ENCODE data around the gene PAPSS2.

The PAPSS2 gene

DNA sequence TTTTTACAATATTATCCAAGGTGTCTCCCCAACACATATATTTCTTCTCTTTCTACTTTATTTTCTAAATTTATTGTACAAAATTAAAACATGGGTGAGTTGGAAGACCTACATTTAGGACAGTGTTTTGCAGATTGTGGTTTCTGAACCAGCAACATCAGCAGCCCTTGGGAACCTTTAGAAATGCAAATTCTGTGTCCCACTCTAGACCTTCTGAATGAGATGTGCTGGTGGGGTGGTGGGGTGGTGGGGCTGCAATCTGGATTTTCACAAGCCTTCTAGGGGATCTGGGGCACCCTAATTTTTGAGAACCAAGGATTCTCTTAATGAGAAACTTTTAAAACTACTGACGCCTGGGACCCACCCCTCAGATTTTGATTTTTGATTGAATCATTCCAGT is 7.4 kb upstream of the PAPSS2 start:
- CTCF ChIA-PET = no interaction called here
- Mint-ChIP-seq H3K9me3 (no peaks in the 10 kb centered on the region), H3K27ac (no peak overlapping the region)

DNA sequence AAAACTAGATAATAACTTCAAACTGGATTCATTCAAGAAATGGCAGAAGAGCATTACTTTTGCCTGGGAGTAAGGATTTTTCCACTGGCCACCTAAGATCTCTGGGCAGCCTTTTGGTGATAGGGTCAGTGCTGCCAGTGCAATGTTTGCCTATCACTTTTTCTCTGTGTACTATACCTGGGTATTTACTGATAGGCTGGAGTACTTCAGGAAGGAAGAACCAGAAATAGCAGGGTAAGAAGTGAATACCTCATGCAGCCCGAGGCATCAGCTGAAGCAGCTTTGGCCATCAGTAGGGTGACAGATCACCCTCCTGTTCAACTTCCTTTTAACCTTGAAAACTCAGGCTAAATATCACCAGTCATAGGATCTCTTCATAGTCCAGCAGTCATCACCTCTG is 5.5 kb upstream of the PAPSS2 start:
- Mint-ChIP-seq H3K27ac (no peak overlapping the region), H3K36me3 (no peaks in the 10 kb centered on the region), H3K9me3 (no peaks in the 10 kb centered on the region), H3K4me1 (peaks cover 2% of the 10 kb centered on the region), H3K27me3 (peaks cover 19% of the 10 kb centered on the region), H3K4me3 (no peak overlapping the region)
- DNase-seq = no peak
- CTCF ChIA-PET = no interaction called here

More for the DNA sequence above, 7.4 kb upstream of the PAPSS2 start:
- Mint-ChIP-seq H3K36me3 (no peaks in the 10 kb centered on the region), H3K4me3 (no peak overlapping the region), H3K4me1 (no peaks in the 10 kb centered on the region), H3K27me3 (peaks cover 5% of the 10 kb centered on the region)
- DNase-seq = no peak

DNA sequence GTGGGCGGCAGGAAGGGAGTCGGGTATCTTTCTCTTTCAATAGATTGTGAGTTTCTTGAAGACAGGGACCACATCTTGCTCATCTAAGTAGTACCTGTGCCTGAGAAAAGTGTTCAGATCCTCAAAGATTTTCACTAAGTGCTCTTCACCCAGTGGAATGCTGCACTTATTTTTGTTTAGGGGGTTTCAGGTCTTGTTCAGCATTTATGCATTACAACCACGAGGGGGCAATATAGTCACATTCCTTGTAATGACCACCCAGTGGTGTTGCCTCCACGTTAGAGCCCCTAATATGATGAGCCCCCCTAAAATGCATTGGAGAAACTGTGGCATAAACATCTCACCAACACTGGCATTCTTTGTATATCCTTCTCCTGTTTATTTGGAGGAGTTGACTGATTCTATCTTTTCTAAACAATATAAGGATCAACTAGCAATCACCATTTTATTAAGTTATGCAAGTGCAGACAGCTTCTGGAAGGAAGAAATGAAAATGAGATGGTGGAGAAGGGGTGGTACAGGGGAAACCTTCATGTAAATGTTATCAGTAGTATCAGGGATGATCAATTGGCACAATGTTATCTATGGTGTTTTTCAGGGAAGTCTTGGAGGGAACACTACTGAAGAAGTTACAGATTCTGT is 3.1 kb upstream of the PAPSS2 start:
- H3K4me3 Mint-ChIP-seq = no peak overlapping the region
- H3K36me3 Mint-ChIP-seq = no peaks in the 10 kb centered on the region
- peaks cover 42% of the 10 kb centered on the region for H3K27me3 Mint-ChIP-seq
- CTCF ChIA-PET = interaction anchor here (0.7 to 1.5 kb wide), 2 partner anchors 115 to 174 kb away, joined by 3 to 4 read pairs; no protein-coding TSS in a partner anchor
- H3K9me3 Mint-ChIP-seq = no peaks in the 10 kb centered on the region
- peaks cover 13% of the 10 kb centered on the region for H3K4me1 Mint-ChIP-seq
- H3K27ac Mint-ChIP-seq = no peak overlapping the region
- DNase-seq = no peak

DNA sequence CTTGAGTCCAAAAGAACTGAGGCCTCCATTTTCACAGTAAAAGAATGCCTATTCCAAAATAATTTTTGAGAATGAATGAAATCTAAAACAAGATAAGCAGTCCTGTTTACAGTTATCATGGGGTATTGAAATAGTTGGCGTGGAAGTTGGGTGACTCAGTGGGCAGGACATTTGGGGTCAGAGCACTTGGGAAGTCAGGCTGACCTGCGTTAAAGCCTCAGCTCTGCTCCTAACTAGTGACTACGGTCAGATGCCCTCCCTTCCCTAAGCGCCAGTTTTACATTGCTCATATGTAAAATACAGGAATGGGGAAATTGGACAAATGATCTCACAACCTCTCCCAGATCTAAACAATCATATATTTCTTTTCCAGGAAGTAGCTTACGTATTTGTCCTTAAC is 2.3 kb upstream of the PAPSS2 start:
- no peak overlapping the region for H3K27ac Mint-ChIP-seq
- H3K4me1 Mint-ChIP-seq = peaks cover 13% of the 10 kb centered on the region
- H3K27me3 Mint-ChIP-seq = peaks cover 48% of the 10 kb centered on the region
- DNase-seq = no peak
- no peaks in the 10 kb centered on the region for H3K36me3 Mint-ChIP-seq
- CTCF ChIA-PET = interaction anchor here (1.1 to 2.1 kb wide), 4 partner anchors 12 to 118 kb away, joined by 3 to 8 read pairs (median 4); no protein-coding TSS in a partner anchor
- H3K4me3 Mint-ChIP-seq = no peak overlapping the region
- no peaks in the 10 kb centered on the region for H3K9me3 Mint-ChIP-seq

DNA sequence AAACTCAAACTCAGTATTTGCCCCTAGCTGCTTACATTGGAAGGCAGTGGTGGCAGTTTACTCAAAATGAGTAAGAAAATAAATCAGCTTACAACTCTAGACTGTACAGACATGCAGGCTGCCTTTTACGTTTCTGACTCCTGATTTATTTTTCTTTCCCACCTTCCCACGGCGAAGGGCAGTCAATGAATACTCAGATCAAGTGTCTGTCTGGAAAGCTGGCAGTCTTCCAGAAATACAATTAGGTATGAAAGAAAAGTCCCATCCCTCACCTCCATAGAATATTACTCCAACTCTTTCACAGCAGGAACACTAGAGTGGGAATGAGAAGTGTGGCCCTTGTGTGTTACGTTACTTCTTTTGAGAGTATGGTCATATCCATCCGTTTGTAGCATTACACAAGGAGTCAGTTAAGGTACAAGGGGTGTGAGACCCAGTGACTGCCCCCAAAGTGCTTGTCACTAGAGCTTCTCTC is 1.3 kb upstream of the PAPSS2 start:
- DNase-seq = no peak
- Mint-ChIP-seq H3K36me3 (no peaks in the 10 kb centered on the region), H3K4me3 (no peak overlapping the region), H3K27me3 (peaks cover 58% of the 10 kb centered on the region), H3K27ac (no peak overlapping the region), H3K4me1 (peaks cover 13% of the 10 kb centered on the region), H3K9me3 (no peaks in the 10 kb centered on the region)
- CTCF ChIA-PET = interaction anchor here (1.4 to 2.1 kb wide), 3 partner anchors 13 to 117 kb away, joined by 3 to 8 read pairs (median 4); no protein-coding TSS in a partner anchor

DNA sequence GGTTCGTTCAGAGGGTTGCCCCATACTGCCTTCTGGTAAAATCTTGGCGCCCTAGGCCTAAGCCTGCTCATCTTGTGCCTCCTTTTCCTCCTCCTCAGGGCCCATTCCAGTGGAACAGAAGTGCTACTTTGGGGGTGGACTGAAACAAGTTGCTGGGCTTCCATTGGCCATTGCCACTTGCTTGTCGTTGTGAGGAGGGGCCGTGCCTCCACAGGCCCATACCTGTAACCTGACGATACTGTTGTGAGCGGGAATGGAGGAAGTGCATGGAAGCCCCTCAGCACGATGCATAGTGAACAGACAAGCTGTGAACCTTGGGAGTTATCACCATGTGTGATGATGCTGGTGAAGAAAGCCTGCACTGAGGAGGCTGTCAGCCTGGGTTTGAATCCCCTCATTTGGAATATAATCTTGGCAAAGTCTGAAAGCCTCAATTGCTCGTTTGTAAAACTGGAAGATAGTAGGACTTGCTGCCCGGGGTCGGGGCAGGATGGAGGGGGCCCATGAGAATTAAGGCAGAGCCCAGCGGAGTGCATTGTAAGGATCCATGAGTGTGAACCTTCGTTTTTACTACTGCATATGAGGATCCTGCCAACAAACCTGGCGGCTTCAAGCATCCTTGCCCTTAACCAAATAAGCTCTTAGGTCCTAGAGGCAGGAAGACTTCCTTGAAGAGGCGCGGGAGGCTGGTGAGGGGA is 671 bp upstream of the PAPSS2 start:
- DNase-seq = no peak
- Mint-ChIP-seq H3K36me3 (no peaks in the 10 kb centered on the region), H3K4me1 (peaks cover 13% of the 10 kb centered on the region), H3K27ac (no peak overlapping the region), H3K9me3 (no peaks in the 10 kb centered on the region), H3K27me3 (peaks cover 58% of the 10 kb centered on the region), H3K4me3 (peak overlapping the region; percentile 68)
- CTCF ChIA-PET = interaction anchor here (2.1 kb wide), 1 partner anchor 13 kb away, joined by 8 read pairs; no protein-coding TSS in a partner anchor

DNA sequence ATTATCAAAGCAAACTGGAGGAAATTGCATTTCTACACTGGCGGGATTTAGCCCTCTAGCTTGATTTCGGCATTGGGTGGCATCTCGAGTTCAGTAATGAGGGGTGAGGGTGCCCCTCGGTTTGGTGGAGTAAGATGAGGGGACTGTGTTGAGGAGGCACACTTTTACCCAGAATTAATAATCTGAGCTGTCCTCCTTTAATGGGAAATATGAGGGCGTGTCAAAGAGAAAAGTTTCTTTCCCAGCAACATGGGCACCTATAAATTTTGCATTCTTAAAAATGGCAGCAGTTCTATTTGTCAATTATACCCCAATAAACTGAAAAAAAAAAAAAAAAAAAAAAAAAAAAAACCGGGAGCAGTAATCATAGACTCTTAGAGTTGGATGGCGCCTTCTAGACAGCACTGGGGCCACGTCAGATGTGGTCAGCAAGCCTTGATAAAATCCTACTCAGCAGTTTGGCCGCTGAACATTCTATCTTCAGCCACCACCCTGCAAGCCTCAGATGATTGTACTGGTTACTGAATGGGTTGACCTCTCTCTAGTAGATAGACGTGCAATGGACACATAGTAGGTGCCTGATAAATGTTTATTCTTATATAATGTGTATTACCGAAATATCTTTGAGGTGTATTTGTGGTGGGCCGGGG is 931 bp downstream of the PAPSS2 start:
- DNase-seq = no peak
- peak overlapping the region; percentile 71 for H3K4me3 Mint-ChIP-seq
- no peaks in the 10 kb centered on the region for H3K9me3 Mint-ChIP-seq
- H3K27ac Mint-ChIP-seq = no peak overlapping the region
- CTCF ChIA-PET = interaction anchor here (1.2 kb wide), 1 partner anchor 158 kb away, joined by 3 read pairs; no protein-coding TSS in a partner anchor
- peaks cover 54% of the 10 kb centered on the region for H3K27me3 Mint-ChIP-seq
- peaks cover 13% of the 10 kb centered on the region for H3K4me1 Mint-ChIP-seq
- no peaks in the 10 kb centered on the region for H3K36me3 Mint-ChIP-seq

DNA sequence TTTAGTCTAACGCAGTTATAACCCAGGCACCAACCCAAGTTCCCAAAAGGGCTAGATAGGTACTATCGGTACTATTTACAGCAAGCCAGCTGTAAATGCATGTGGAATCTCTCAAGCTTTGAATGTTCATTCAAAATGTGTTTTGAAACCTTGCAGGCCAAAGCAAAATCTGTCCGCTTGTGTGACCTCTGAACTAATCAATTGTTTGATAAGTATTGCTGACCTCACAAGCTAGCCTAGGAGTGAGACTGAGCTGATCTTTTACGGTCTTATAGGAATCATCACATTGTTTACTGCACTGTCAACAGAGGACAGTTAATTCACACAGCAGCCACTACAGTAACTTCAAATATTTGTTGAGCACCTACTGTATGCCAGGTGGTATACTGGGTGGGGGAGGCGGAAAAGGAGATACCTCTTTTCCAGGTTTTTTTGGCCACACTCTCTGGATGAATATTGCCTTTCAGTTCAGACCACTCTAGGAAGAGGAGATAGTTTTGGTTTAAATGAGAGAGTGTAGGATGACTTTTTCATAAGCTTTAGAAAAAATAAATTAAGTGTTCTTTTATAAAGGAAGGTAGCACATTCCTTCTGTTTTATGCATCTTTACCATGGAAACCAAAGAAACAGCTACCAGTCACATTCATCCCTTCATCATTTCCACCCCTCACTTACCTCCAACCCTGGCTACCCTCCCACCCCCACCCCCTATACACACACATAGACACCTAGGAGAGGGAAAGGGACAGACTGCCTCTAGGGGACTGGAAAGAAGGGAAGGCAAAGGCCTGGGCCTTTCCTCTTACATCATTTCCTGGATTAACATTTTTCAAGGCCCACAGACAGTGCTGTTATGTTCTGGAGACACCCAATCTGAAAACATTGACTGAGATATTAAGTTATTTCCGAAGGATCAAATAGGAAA is 2.4 kb downstream of the PAPSS2 start:
- H3K4me1 Mint-ChIP-seq = peaks cover 13% of the 10 kb centered on the region
- no peak overlapping the region for H3K27ac Mint-ChIP-seq
- DNase-seq = no peak
- H3K4me3 Mint-ChIP-seq = no peak overlapping the region
- CTCF ChIA-PET = interaction anchor here (1.2 kb wide), 1 partner anchor 159 kb away, joined by 3 read pairs; no protein-coding TSS in a partner anchor
- no peaks in the 10 kb centered on the region for H3K9me3 Mint-ChIP-seq
- peaks cover 59% of the 10 kb centered on the region for H3K27me3 Mint-ChIP-seq
- H3K36me3 Mint-ChIP-seq = no peaks in the 10 kb centered on the region

DNA sequence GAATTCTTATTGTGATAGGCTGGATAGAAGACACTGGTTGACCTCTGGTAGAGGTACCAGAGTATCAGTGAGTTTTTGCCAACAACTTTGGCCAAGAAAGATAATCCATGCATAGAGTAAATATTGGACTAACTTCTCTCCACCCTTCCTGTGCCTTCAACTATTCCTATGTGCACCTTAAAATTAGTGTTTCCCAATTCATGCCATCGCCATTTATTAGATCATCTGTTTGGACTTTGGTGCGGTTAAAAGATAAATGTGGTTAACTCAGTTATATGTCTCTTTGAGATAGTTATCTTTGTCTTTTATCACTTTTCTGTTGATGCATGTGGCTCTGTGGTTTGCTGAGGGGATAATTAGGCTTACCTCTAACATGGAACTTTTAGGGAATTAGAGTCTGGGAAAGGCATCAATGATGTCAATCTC is 4.6 kb downstream of the PAPSS2 start:
- CTCF ChIA-PET = no interaction called here
- H3K36me3 Mint-ChIP-seq = no peaks in the 10 kb centered on the region

DNA sequence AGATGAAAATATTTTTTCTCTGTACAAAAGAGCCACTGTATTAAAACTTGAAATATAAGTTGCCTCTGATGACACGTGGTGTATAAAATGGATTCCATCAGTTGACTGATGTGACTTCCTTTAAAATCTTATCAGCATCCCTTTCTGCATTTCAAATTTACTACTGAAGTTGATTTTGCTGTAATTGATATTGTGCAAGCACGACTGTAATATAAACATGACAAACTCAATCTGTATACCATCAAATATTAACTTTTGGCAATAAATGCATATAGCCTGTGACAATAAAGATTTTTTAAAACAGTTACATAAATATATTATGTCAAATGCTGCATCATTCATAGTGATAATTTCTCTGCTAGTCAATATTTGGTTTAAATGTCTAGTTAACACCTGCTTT is 7.8 kb downstream of the PAPSS2 start:
- Mint-ChIP-seq H3K4me3 (no peak overlapping the region), H3K27me3 (peaks cover 15% of the 10 kb centered on the region), H3K36me3 (no peaks in the 10 kb centered on the region), H3K4me1 (peaks cover 1% of the 10 kb centered on the region), H3K9me3 (no peaks in the 10 kb centered on the region), H3K27ac (no peak overlapping the region)
- CTCF ChIA-PET = no interaction called here
- no peak for DNase-seq

More for the DNA sequence above, 4.6 kb downstream of the PAPSS2 start:
- peaks cover 45% of the 10 kb centered on the region for H3K27me3 Mint-ChIP-seq
- DNase-seq = no peak
- no peak overlapping the region for H3K4me3 Mint-ChIP-seq
- no peak overlapping the region for H3K27ac Mint-ChIP-seq
- no peaks in the 10 kb centered on the region for H3K9me3 Mint-ChIP-seq
- peaks cover 10% of the 10 kb centered on the region for H3K4me1 Mint-ChIP-seq

DNA sequence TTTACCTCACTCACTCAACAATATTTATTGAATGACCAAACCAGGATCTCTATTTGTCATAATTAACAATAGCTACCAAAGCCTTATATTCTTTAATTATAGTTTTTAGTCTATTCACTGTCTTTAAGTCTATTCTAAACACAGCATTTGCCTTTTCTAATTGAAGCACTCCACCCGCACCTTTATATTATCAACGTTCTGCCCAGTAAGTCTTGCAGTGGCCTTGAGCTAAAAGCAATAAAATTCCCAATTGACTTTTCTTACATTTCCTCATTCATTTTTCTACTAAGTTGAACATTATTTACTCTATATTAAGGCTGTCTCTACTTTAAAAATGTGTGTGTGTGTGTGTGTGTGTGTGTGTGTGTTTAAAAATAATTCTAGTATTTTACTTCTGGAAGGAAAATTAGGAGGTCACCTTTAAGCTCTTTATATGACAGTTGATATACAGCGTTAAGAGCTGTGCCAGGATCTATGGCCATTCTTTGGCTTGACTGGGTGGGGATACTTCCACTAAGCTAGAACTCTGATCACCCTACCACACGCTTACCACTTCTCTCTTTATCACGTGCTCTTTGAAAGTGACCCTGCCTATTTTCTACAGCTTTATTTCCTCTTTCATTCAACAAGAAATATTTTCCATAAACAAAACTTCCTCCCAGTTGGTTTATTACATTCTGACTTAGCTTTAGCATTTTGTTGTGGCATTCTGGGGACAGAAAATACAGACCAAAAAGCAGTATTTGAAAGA is 8.8 kb downstream of the PAPSS2 start:
- CTCF ChIA-PET = no interaction called here

DNA sequence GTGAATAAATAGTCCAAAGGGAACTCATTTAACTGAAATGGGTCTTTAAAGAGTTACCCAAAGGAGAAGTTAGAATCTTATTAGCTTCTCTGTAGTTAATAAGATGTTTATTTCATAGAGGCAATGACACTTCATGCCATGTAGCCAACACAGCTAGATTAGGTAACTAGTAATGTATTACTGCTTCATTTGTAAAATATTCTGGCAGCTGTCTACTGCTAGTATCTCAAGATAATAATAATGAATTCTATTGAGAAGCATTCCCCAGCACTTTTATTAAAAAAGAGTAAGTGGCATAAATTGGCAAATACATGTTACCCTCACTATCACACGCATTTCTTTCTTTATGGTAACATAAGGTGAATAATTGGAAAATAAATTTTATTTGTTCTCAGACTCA is 10.1 kb downstream of the PAPSS2 start:
- no peak overlapping the region for H3K4me3 Mint-ChIP-seq
- CTCF ChIA-PET = no interaction called here
- peaks cover 6% of the 10 kb centered on the region for H3K27me3 Mint-ChIP-seq
- DNase-seq = no peak
- no peak overlapping the region for H3K27ac Mint-ChIP-seq
- peaks cover 2% of the 10 kb centered on the region for H3K4me1 Mint-ChIP-seq
- H3K36me3 Mint-ChIP-seq = no peaks in the 10 kb centered on the region
- H3K9me3 Mint-ChIP-seq = no peaks in the 10 kb centered on the region

More for the DNA sequence above, 8.8 kb downstream of the PAPSS2 start:
- Mint-ChIP-seq H3K27ac (no peak overlapping the region), H3K27me3 (peaks cover 6% of the 10 kb centered on the region), H3K4me3 (no peak overlapping the region), H3K9me3 (no peaks in the 10 kb centered on the region), H3K4me1 (peaks cover 2% of the 10 kb centered on the region), H3K36me3 (no peaks in the 10 kb centered on the region)
- DNase-seq = no peak

DNA sequence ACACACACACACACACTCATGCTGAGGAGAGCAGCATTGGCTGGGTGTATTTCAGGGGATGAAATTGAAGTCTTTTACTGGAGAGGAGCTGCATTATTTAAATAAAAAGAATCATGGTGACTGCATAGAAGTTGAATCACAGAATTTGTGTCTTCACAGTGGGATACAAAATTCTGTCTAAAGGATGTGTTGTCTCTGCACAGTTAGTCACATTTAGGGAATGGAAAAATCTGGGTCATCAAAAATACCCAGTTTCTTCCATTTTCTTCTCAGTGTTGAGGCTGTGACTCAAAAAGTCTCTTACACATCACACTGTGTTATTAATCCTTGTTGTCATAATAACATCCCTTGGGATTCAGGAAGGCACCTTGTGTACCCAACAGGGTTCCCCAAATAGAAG is 10.9 kb downstream of the PAPSS2 start:
- Mint-ChIP-seq H3K4me1 (peaks cover 2% of the 10 kb centered on the region), H3K36me3 (no peaks in the 10 kb centered on the region), H3K27me3 (peaks cover 6% of the 10 kb centered on the region), H3K4me3 (no peak overlapping the region), H3K27ac (no peak overlapping the region), H3K9me3 (no peaks in the 10 kb centered on the region)
- no peak for DNase-seq
- CTCF ChIA-PET = no interaction called here
